GM12875 (cell line): ENCODE data around the gene GRP.

Experiments used
- H3K4me3 ChIP-seq: one replicate; pipeline ENCODE4 v1.5.1; 2011; ENCODE audit warnings: low read depth, low read length, control low read depth
- CTCF ChIP-seq: IDR thresholded peaks from 2 replicates; pipeline ENCODE4 v1.5.1; 2011; ENCODE audit warnings: low read depth, mild to moderate bottlenecking, control low read depth, inconsistent platforms, low read length, moderate library complexity, borderline replicate concordance; ENCODE audit not compliant: insufficient read depth

Gene GRP

GRCh38 chr18:59219672-59220163 is at the start of gene GRP:
Gene GRP, plus strand, starts transcription at chr18:59220158. Its CDS starts 108 bp downstream, at chr18:59220266.
- H3K4me3 ChIP-seq = no peak within 1 kb of the TSS

DNA sequence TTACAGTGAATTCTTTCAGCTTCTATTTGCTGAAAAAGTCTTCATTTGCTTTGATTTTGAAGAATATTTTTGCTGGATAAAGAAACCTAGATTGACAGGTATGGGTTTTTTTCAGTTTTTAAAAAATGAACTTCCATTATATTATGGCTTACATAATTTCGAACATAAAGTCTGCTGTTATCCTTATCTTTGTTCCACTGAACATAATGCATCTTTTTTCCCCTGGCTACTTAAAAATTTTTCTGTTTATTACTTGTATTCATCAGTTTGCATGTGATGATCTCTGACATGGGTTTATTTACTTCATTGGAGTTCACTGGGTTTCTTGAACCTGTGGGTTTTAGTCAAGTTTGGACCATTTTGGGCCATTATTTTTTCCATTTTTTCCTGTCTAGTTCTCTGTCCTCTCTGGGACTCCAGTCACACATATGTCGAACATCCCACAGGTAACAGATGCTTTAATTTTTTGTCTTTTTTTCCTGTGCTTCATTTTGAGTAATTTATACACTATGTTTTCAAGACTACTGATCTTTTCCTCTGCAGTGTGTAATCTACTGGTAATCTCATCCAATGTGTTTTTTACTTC is 47.2 kb upstream of the GRP start:
- TF ChIP-seq CTCF = no peak

More at GRCh38 chr18:59219672-59220163, at the start of gene GRP:
- no peak for TF ChIP-seq CTCF

GRCh38 chr18:59177485-59177884 is 42.5 kb upstream of the GRP start:
- no peak overlapping the region for H3K4me3 ChIP-seq
- TF ChIP-seq CTCF = no peak

More for the DNA sequence above, 47.2 kb upstream of the GRP start:
- no peak overlapping the region for H3K4me3 ChIP-seq

GRCh38 chr18:59180150-59180845 is 39.7 kb upstream of the GRP start:
- TF ChIP-seq CTCF = no peak
- no peak overlapping the region for H3K4me3 ChIP-seq

GRCh38 chr18:59182673-59183072 is 37.3 kb upstream of the GRP start:
- TF ChIP-seq CTCF = no peak
- H3K4me3 ChIP-seq = no peak overlapping the region

- TF ChIP-seq CTCF = no peak
Measured at GRCh38 chr18:59189008-59189407, 30.9 kb upstream of the GRP start.

DNA sequence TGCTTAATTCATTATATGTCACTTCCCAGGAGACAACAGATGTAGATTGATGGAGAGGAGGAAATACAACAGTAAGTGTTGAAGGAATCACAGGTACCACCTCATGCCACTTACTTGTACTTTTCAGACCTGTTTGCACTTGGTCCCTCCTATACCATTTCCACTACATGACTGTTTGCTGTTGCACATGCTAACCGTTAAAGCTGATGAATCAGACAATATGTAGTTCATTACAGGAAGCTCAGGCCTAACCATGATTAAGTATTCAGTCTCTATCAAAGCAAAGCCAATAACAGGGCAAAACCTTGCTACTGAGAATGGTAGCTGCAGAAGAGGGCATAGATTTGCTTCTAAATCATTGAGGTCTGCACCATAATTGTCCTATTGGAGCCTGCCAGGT is 30.2 kb upstream of the GRP start:
- H3K4me3 ChIP-seq = no peak overlapping the region
- no peak for TF ChIP-seq CTCF

More at GRCh38 chr18:59189008-59189407, 30.9 kb upstream of the GRP start:
- H3K4me3 ChIP-seq = no peak overlapping the region
